Measurements from ENCODE around the gene SH2D3A.

DNA sequence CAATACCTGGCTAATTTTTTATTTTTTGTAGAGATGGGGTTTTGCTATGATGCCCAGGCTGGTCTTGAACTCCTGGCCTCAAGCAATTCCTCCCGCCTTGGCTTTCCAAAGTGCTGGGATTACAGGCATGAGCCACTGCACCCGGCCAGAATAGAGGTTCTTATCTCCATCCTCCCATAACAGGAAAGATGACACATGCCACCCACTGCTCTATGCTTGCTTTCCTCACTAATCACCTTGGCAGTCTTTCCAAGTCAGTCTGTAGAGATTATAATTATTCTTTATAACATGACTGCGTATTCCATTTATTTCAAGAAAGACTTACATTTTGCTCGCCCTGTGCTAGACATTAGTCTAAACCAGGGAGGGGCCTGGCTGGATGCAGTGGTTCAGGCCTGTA, 12.0 kb upstream of the SH2D3A start:
- TF ChIP-seq, protein P1, sequence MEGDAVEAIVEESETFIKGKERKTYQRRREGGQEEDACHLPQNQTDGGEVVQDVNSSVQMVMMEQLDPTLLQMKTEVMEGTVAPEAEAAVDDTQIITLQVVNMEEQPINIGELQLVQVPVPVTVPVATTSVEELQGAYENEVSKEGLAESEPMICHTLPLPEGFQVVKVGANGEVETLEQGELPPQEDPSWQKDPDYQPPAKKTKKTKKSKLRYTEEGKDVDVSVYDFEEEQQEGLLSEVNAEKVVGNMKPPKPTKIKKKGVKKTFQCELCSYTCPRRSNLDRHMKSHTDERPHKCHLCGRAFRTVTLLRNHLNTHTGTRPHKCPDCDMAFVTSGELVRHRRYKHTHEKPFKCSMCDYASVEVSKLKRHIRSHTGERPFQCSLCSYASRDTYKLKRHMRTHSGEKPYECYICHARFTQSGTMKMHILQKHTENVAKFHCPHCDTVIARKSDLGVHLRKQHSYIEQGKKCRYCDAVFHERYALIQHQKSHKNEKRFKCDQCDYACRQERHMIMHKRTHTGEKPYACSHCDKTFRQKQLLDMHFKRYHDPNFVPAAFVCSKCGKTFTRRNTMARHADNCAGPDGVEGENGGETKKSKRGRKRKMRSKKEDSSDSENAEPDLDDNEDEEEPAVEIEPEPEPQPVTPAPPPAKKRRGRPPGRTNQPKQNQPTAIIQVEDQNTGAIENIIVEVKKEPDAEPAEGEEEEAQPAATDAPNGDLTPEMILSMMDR (IDR thresholded peaks at IDR 0.05; ENCODE audit: low read length) = no peak
- no peak for TF ChIP-seq EZH2 (optimal IDR thresholded peaks at IDR 0.05; ENCODE audit: low read depth, low read length)
